Suprapubic skin (tissue), 3 donors: Measurements from ENCODE around the gene TCTN2.

Experiments
- POLR2AphosphoS5 ChIP-seq, 3 donors: sonication (generic); formaldehyde crosslinking; IDR thresholded peaks; one replicate each; pipeline ENCODE4 v1.6.1; 2017; ENCODE audit warnings: antibody characterized with exemption in 3 of 3
- TF ChIP-seq, protein P1 (sequence below), 2 donors: fragments of 200-600 bp in 1 of 2; fragments of 450-650 bp in 1 of 2; sonication (generic) in 1 of 2; IDR thresholded peaks; one replicate each; pipeline ENCODE4 v1.5.1; 2016 to 2019; ENCODE audit warnings: antibody characterized with exemption in 2 of 2, mild to moderate bottlenecking in 1 of 2, moderate library complexity in 1 of 2

- TF ChIP-seq, protein P1, sequence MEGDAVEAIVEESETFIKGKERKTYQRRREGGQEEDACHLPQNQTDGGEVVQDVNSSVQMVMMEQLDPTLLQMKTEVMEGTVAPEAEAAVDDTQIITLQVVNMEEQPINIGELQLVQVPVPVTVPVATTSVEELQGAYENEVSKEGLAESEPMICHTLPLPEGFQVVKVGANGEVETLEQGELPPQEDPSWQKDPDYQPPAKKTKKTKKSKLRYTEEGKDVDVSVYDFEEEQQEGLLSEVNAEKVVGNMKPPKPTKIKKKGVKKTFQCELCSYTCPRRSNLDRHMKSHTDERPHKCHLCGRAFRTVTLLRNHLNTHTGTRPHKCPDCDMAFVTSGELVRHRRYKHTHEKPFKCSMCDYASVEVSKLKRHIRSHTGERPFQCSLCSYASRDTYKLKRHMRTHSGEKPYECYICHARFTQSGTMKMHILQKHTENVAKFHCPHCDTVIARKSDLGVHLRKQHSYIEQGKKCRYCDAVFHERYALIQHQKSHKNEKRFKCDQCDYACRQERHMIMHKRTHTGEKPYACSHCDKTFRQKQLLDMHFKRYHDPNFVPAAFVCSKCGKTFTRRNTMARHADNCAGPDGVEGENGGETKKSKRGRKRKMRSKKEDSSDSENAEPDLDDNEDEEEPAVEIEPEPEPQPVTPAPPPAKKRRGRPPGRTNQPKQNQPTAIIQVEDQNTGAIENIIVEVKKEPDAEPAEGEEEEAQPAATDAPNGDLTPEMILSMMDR (IDR thresholded peaks at IDR 0.05) = no peak
- TF ChIP-seq POLR2AphosphoS5 (IDR thresholded peaks at IDR 0.05) = no peak
Measured at GRCh38 chr12:123659996-123660727, 10.8 kb upstream of the TCTN2 start.
